Immature natural killer cell (primary cell): ENCODE results near the gene GALNT6. TPM values are rescaled to one million over a fixed set of nuclear protein-coding genes. Genes with fewer than 3 reads are reported as not detected.
A peak's percentile ranks its signal among the peaks of the same experiment; 100 is the strongest.

ENCODE experiments used
- DNase-seq, 3 donors: peaks; one replicate each; pipeline ENCODE4 v3.0.0; 2022; ENCODE audit warnings: mixed read lengths in 1 of 3
- H3K27ac Mint-ChIP-seq, 6 donors: one replicate each; pipeline ENCODE4 v1.8.0; 2020; ENCODE audit warnings: mixed read lengths in 6 of 6, mild to moderate bottlenecking in 5 of 6, inconsistent platforms in 4 of 6, moderate library complexity in 3 of 6
- H3K27me3 Mint-ChIP-seq, 3 donors: one replicate each; pipeline ENCODE4 v1.8.0; 2020 to 2021; ENCODE audit warnings: low read depth in 3 of 3, mild to moderate bottlenecking in 3 of 3, mixed read lengths in 3 of 3, moderate library complexity in 3 of 3, inconsistent platforms in 1 of 3
- H3K36me3 Mint-ChIP-seq, 3 donors: one replicate each; pipeline ENCODE4 v1.8.0; 2020; ENCODE audit warnings: mixed read lengths in 3 of 3, inconsistent platforms in 2 of 3, mild to moderate bottlenecking in 2 of 3
- H3K4me1 Mint-ChIP-seq, 2 donors: one replicate each; pipeline ENCODE4 v1.8.0; 2020; ENCODE audit warnings: inconsistent platforms in 2 of 2, mild to moderate bottlenecking in 2 of 2, mixed read lengths in 2 of 2, moderate library complexity in 1 of 2
- H3K4me3 Mint-ChIP-seq, 5 donors: one replicate each; pipeline ENCODE4 v1.8.0; 2020; ENCODE audit warnings: mild to moderate bottlenecking in 5 of 5, mixed read lengths in 5 of 5, inconsistent platforms in 3 of 5, moderate library complexity in 3 of 5
- H3K9me3 Mint-ChIP-seq, 6 donors: one replicate each; pipeline ENCODE4 v1.8.0; 2020; ENCODE audit warnings: mild to moderate bottlenecking in 6 of 6, mixed read lengths in 6 of 6, inconsistent platforms in 4 of 6, moderate library complexity in 3 of 6
- polyA plus RNA-seq, 3 donors: library from polyadenylated mRNA; unstranded; fragments of 300-500 nt; fragmentation: Illumina TruSeq; gene quantifications; one replicate each; pipeline ENCODE4 v1.2.3, GENCODE V29; 2021

The GALNT6 gene
- polyA plus RNA-seq, 3 donors from 2014 or later: 0.91 to 19.0 (median 9.8) TPM

- Mint-ChIP-seq H3K36me3 (peaks cover 0 to 5% (median 0%) of the 10 kb centered on the region in 3 donors), H3K27ac (no peak overlapping the region), H3K9me3 (no peaks in the 10 kb centered on the region), H3K4me3 (no peak overlapping the region), H3K27me3 (peaks cover 0 to 5% (median 2%) of the 10 kb centered on the region in 3 donors), H3K4me1 (no peaks in the 10 kb centered on the region)
- DNase-seq: no peak
Observed at GRCh38 chr12:51417826-51418225, 26.6 kb upstream of the GALNT6 start.

- no peaks in the 10 kb centered on the region for H3K9me3 Mint-ChIP-seq
Observed at GRCh38 chr12:51415931-51416330, 24.7 kb upstream of the GALNT6 start.

GRCh38 chr12:51413791-51414190 is 22.6 kb upstream of the GALNT6 start:
- H3K27ac Mint-ChIP-seq: no peak overlapping the region
- no peaks in the 10 kb centered on the region for H3K9me3 Mint-ChIP-seq
- DNase-seq: no peak
- no peak overlapping the region for H3K4me3 Mint-ChIP-seq
- peaks cover 0 to 11% (median 0%) of the 10 kb centered on the region in 3 donors for H3K36me3 Mint-ChIP-seq
- no peaks in the 10 kb centered on the region for H3K4me1 Mint-ChIP-seq
- peaks cover 0 to 3% (median 0%) of the 10 kb centered on the region in 3 donors for H3K27me3 Mint-ChIP-seq

More at GRCh38 chr12:51415931-51416330, 24.7 kb upstream of the GALNT6 start:
- Mint-ChIP-seq H3K36me3 (peaks cover 0 to 5% (median 0%) of the 10 kb centered on the region in 3 donors), H3K4me1 (no peaks in the 10 kb centered on the region), H3K4me3 (no peak overlapping the region), H3K27ac (peak overlapping the region in 1 of 6 donors; percentile 60), H3K27me3 (peaks cover 0 to 5% (median 2%) of the 10 kb centered on the region in 3 donors)
- DNase-seq: no peak

GRCh38 chr12:51413149-51413548 is 21.9 kb upstream of the GALNT6 start:
- no peak for DNase-seq
- Mint-ChIP-seq H3K27me3 (peaks cover 0 to 3% (median 0%) of the 10 kb centered on the region in 3 donors), H3K4me3 (no peak overlapping the region), H3K36me3 (peaks cover 0 to 11% (median 0%) of the 10 kb centered on the region in 3 donors), H3K4me1 (no peaks in the 10 kb centered on the region), H3K27ac (no peak overlapping the region), H3K9me3 (no peaks in the 10 kb centered on the region)

- Mint-ChIP-seq H3K4me3 (no peak overlapping the region), H3K4me1 (no peaks in the 10 kb centered on the region), H3K27ac (no peak overlapping the region), H3K9me3 (peaks cover 0 to 1% (median 0%) of the 10 kb centered on the region in 6 donors), H3K27me3 (peaks cover 0 to 3% (median 0%) of the 10 kb centered on the region in 3 donors), H3K36me3 (peaks cover 0 to 11% (median 0%) of the 10 kb centered on the region in 3 donors)
- no peak for DNase-seq
Observed at GRCh38 chr12:51409846-51410245, 18.6 kb upstream of the GALNT6 start.

- Mint-ChIP-seq H3K4me1 (no peaks in the 10 kb centered on the region), H3K36me3 (peaks cover 0 to 5% (median 3%) of the 10 kb centered on the region in 3 donors), H3K4me3 (no peak overlapping the region), H3K27me3 (no peaks in the 10 kb centered on the region), H3K27ac (no peak overlapping the region), H3K9me3 (peaks cover 0 to 1% (median 0%) of the 10 kb centered on the region in 6 donors)
- DNase-seq: no peak
Observed at GRCh38 chr12:51407604-51408003, 16.4 kb upstream of the GALNT6 start.

- peak overlapping the region in 2 of 6 donors; percentile 29 to 40 for H3K27ac Mint-ChIP-seq
- no peak overlapping the region for H3K4me3 Mint-ChIP-seq
- peaks cover 0 to 1% (median 0%) of the 10 kb centered on the region in 6 donors for H3K9me3 Mint-ChIP-seq
- no peaks in the 10 kb centered on the region for H3K4me1 Mint-ChIP-seq
- peaks cover 0 to 5% (median 3%) of the 10 kb centered on the region in 3 donors for H3K36me3 Mint-ChIP-seq
- no peaks in the 10 kb centered on the region for H3K27me3 Mint-ChIP-seq
- no peak for DNase-seq
Observed at GRCh38 chr12:51406859-51407258, 15.7 kb upstream of the GALNT6 start.

DNA sequence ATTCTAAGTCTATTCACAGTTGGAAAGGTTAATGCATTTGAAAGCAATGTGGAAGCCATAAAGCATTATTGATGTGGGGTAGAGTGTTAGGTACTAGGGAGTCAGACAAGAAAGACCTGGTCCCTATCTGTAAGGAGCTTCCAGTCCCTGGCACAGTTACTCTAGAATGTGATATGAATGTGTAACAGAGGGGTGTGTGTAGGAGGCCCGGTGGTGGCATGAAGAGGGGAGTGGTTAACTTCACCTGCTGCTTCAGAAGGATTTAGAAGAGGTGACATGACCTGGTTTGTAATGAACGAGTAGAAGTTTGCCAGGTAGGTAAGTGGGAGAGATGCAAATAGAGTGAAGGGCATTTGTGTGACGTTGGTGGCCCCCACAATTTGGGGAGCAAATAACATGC is 15.1 kb upstream of the GALNT6 start:
- Mint-ChIP-seq H3K27ac (peak overlapping the region in 1 of 6 donors; percentile 9), H3K4me3 (no peak overlapping the region)

GRCh38 chr12:51405801-51406207 is 14.6 kb upstream of the GALNT6 start:
- no peaks in the 10 kb centered on the region for H3K4me1 Mint-ChIP-seq
- no peak for DNase-seq
- H3K9me3 Mint-ChIP-seq: peaks cover 0 to 1% (median 0%) of the 10 kb centered on the region in 6 donors
- H3K4me3 Mint-ChIP-seq: no peak overlapping the region
- no peaks in the 10 kb centered on the region for H3K27me3 Mint-ChIP-seq
- no peak overlapping the region for H3K27ac Mint-ChIP-seq
- peaks cover 0 to 5% (median 3%) of the 10 kb centered on the region in 3 donors for H3K36me3 Mint-ChIP-seq

More for the DNA sequence above, 15.1 kb upstream of the GALNT6 start:
- H3K27me3 Mint-ChIP-seq: no peaks in the 10 kb centered on the region
- peaks cover 0 to 1% (median 0%) of the 10 kb centered on the region in 6 donors for H3K9me3 Mint-ChIP-seq
- no peak for DNase-seq
- peaks cover 0 to 5% (median 3%) of the 10 kb centered on the region in 3 donors for H3K36me3 Mint-ChIP-seq
- H3K4me1 Mint-ChIP-seq: no peaks in the 10 kb centered on the region

DNA sequence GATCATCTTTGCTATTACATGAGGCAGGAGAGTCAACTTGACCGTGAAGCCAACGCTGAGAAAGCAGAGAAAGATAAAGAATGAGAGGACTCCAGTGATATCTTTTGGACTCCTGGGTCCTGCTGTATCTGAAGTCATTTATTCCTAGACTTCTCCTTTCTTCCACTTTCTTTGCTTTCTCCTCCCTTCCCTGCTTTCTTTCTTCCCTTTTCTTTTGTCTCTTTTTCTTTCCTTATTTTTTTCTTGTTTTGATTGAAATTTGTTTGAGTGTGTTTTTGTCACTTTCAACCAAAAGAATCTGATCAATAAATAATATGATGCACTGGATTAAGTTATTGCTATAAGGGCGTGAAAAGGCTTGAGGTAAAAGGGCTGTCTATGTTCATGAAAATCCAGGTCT is 13.4 kb upstream of the GALNT6 start:
- Mint-ChIP-seq H3K4me1 (no peaks in the 10 kb centered on the region), H3K4me3 (no peak overlapping the region), H3K36me3 (peaks cover 0 to 3% (median 1%) of the 10 kb centered on the region in 3 donors), H3K9me3 (peaks cover 0 to 1% (median 0%) of the 10 kb centered on the region in 6 donors), H3K27ac (peak overlapping the region in 1 of 6 donors; percentile 54), H3K27me3 (no peaks in the 10 kb centered on the region)
- no peak for DNase-seq

GRCh38 chr12:51403681-51404136 is 12.5 kb upstream of the GALNT6 start:
- Mint-ChIP-seq H3K27me3 (peaks cover 0 to 2% (median 0%) of the 10 kb centered on the region in 3 donors), H3K27ac (peak overlapping the region in 1 of 6 donors; percentile 12), H3K4me3 (no peak overlapping the region), H3K36me3 (peaks cover 0 to 3% (median 0%) of the 10 kb centered on the region in 3 donors), H3K4me1 (no peaks in the 10 kb centered on the region), H3K9me3 (peaks cover 0 to 1% (median 0%) of the 10 kb centered on the region in 6 donors)
- DNase-seq: no peak

DNA sequence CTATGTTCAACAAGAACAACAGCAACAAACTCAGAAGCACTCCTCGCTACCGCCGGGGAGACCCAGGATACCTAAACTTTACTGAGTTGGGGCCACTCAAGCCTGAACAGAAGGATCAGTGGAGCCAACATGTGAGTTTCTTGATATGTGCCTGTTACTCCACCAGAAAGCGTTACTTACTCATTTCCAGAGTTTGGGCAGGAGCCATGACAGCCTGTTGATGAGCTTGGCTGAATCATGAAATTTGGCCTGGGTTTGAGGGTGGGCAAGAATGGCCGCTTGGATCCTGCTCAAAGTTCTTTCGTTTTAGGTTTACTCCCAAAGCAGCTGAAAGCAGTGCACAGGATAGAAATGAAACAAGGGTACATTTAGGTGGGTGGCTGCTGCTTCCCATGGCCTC is 12.0 kb upstream of the GALNT6 start:
- no peak for DNase-seq
- Mint-ChIP-seq H3K4me3 (no peak overlapping the region), H3K27ac (no peak overlapping the region), H3K9me3 (peaks cover 0 to 1% (median 0%) of the 10 kb centered on the region in 6 donors), H3K36me3 (peaks cover 0 to 3% (median 0%) of the 10 kb centered on the region in 3 donors), H3K4me1 (no peaks in the 10 kb centered on the region), H3K27me3 (peaks cover 0 to 2% (median 0%) of the 10 kb centered on the region in 3 donors)

GRCh38 chr12:51401900-51402299 is 10.7 kb upstream of the GALNT6 start:
- H3K4me1 Mint-ChIP-seq: peaks cover 0 to 2% of the 10 kb centered on the region in 2 donors
- no peak overlapping the region for H3K4me3 Mint-ChIP-seq
- peaks cover 0 to 2% (median 0%) of the 10 kb centered on the region in 3 donors for H3K27me3 Mint-ChIP-seq
- no peak overlapping the region for H3K27ac Mint-ChIP-seq
- H3K9me3 Mint-ChIP-seq: peaks cover 0 to 1% (median 0%) of the 10 kb centered on the region in 6 donors
- peaks cover 0 to 3% (median 0%) of the 10 kb centered on the region in 3 donors for H3K36me3 Mint-ChIP-seq
- DNase-seq: no peak

DNA sequence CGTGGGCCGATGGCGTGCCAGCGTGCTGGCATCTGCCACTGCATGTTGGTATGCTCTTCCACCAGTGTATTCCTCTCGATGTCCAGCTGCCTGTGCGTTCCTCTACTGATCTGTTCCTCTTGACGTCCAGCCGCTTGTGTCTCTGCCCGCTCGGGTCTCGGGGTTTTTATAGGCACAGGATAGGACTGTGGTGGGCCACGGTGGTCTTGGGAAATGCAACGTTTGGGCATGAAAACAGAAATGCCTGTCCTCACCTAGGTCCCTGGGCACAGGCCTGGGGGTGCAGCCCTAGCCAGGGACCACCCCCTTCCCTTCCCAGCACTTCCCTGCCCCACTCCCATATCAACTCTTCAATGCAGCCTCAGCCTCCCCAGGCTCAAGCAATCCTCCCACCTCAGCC is 10.3 kb upstream of the GALNT6 start:
- DNase-seq: no peak
- Mint-ChIP-seq H3K4me1 (peaks cover under 1 to 2% of the 10 kb centered on the region in 2 donors), H3K9me3 (peaks cover 0 to 1% (median 0%) of the 10 kb centered on the region in 6 donors), H3K36me3 (peaks cover 0 to 3% (median 0%) of the 10 kb centered on the region in 3 donors), H3K27me3 (peaks cover 0 to 2% (median 0%) of the 10 kb centered on the region in 3 donors), H3K27ac (no peak overlapping the region), H3K4me3 (no peak overlapping the region)
